DOHH2 (cell line): ENCODE data around the gene GPHN.

Experiments used
- H3F3A ChIP-seq: fragments of 200-600 bp; sonication (generic), shearing (Covaris generic); 2 replicates; pipeline ENCODE4 v1.6.0; 2016; ENCODE audit warnings: antibody characterized with exemption, mild to moderate bottlenecking; ENCODE audit not compliant: control insufficient read depth, insufficient read depth
- H3K27ac ChIP-seq: fragments of 200-600 bp; sonication (generic); 2 replicates; pipeline ENCODE4 v1.5.1; 2014; ENCODE audit warnings: low read depth, mild to moderate bottlenecking, low read length, moderate library complexity
- H3K27me3 ChIP-seq: fragments of 200-600 bp; sonication (generic); 2 replicates; pipeline ENCODE4 v1.6.1; 2014; ENCODE audit warnings: mild to moderate bottlenecking, low read length, mixed read lengths; ENCODE audit not compliant: control insufficient read depth
- H3K36me3 ChIP-seq: fragments of 200-600 bp; sonication (generic); 2 replicates; pipeline ENCODE4 v1.6.1; 2014; ENCODE audit warnings: mild to moderate bottlenecking, low read length, moderate library complexity, mixed read lengths; ENCODE audit not compliant: control insufficient read depth
- H3K4me1 ChIP-seq: fragments of 200-600 bp; sonication (generic); 2 replicates; pipeline ENCODE4 v1.6.1; 2014; ENCODE audit warnings: mild to moderate bottlenecking, low read length, mixed read lengths; ENCODE audit not compliant: control insufficient read depth
- H3K4me2 ChIP-seq: fragments of 200-600 bp; sonication (generic); 2 replicates; pipeline ENCODE4 v1.6.0; 2014; ENCODE audit warnings: mild to moderate bottlenecking, low read length, moderate library complexity
- H3K4me3 ChIP-seq: fragments of 200-600 bp; sonication (generic); 2 replicates; pipeline ENCODE4 v1.5.1; 2014; ENCODE audit warnings: mild to moderate bottlenecking, low read length, mixed read lengths
- H3K79me2 ChIP-seq: fragments of 200-600 bp; sonication (generic); 2 replicates; pipeline ENCODE4 v1.6.1; 2014; ENCODE audit warnings: mild to moderate bottlenecking, low read length, mixed read lengths; ENCODE audit not compliant: control insufficient read depth
- H3K9me2 ChIP-seq: fragments of 200-600 bp; sonication (generic); replicated peaks from 2 replicates; pipeline ENCODE4 v1.6.1; 2014; ENCODE audit warnings: mild to moderate bottlenecking, low read length, mixed read lengths; ENCODE audit not compliant: control insufficient read depth
- H3K9me3 ChIP-seq: fragments of 200-600 bp; sonication (generic); 2 replicates; pipeline ENCODE4 v1.6.1; 2014; ENCODE audit warnings: antibody characterized with exemption, low read length, mixed read lengths; ENCODE audit not compliant: control insufficient read depth, insufficient read depth
- H4K20me1 ChIP-seq: fragments of 200-600 bp; sonication (generic); 2 replicates; pipeline ENCODE4 v1.6.0; 2014; ENCODE audit warnings: low read depth, mild to moderate bottlenecking, antibody characterized with exemption, low read length, moderate library complexity; ENCODE audit not compliant: control insufficient read depth, insufficient read depth
- EZH2phosphoT487 ChIP-seq: fragments of 200-600 bp; sonication (generic); IDR thresholded peaks from 2 replicates; pipeline ENCODE4 v1.6.1; 2017; ENCODE audit warnings: borderline replicate concordance, mild to moderate bottlenecking, antibody characterized with exemption, low read length, moderate library complexity, mixed read lengths
- TF ChIP-seq, protein P1 (sequence below): fragments of 200-600 bp; sonication (generic); IDR thresholded peaks from one replicate; pipeline ENCODE4 v1.5.1; 2014; ENCODE audit warnings: antibody characterized with exemption, mild to moderate bottlenecking, low read depth, low read length; ENCODE audit not compliant: poor library complexity, severe bottlenecking

The GPHN gene

DNA sequence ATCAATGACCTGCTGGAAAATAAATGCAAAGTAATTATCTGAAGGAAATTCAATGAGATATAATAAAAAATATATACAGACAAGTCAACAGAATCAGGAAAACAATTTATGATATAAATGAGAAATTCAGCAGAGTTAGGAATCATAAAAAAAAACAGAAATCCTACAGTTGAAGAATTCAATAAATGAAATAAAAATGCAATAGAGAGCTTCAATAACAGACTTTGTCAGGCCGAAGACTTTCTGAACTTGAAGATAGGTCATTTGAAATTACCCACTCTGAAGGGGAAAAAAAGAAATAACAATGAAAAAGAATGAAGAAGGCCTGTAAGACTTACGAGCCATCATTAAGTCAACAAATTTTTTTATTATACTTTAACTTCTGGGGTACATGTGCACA is 665.8 kb downstream of the GPHN start:
- Histone ChIP-seq H3K27me3 (no peaks in the 10 kb centered on the region), H3F3A (no peaks in the 10 kb centered on the region), H3K9me3 (peaks cover 3% of the 10 kb centered on the region; the same call in 1 of the 2 replicates), H3K4me3 (no peak overlapping the region), H3K27ac (no peak overlapping the region), H3K79me2 (no peaks in the 10 kb centered on the region), H4K20me1 (no peaks in the 10 kb centered on the region), H3K9me2 (no peaks in the 10 kb centered on the region), H3K36me3 (no peaks in the 10 kb centered on the region; the same call in 1 of the 2 replicates), H3K4me1 (no peaks in the 10 kb centered on the region), H3K4me2 (no peak overlapping the region)
- TF ChIP-seq, protein P1, sequence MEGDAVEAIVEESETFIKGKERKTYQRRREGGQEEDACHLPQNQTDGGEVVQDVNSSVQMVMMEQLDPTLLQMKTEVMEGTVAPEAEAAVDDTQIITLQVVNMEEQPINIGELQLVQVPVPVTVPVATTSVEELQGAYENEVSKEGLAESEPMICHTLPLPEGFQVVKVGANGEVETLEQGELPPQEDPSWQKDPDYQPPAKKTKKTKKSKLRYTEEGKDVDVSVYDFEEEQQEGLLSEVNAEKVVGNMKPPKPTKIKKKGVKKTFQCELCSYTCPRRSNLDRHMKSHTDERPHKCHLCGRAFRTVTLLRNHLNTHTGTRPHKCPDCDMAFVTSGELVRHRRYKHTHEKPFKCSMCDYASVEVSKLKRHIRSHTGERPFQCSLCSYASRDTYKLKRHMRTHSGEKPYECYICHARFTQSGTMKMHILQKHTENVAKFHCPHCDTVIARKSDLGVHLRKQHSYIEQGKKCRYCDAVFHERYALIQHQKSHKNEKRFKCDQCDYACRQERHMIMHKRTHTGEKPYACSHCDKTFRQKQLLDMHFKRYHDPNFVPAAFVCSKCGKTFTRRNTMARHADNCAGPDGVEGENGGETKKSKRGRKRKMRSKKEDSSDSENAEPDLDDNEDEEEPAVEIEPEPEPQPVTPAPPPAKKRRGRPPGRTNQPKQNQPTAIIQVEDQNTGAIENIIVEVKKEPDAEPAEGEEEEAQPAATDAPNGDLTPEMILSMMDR: no peak
- TF ChIP-seq EZH2phosphoT487: no peak

DNA sequence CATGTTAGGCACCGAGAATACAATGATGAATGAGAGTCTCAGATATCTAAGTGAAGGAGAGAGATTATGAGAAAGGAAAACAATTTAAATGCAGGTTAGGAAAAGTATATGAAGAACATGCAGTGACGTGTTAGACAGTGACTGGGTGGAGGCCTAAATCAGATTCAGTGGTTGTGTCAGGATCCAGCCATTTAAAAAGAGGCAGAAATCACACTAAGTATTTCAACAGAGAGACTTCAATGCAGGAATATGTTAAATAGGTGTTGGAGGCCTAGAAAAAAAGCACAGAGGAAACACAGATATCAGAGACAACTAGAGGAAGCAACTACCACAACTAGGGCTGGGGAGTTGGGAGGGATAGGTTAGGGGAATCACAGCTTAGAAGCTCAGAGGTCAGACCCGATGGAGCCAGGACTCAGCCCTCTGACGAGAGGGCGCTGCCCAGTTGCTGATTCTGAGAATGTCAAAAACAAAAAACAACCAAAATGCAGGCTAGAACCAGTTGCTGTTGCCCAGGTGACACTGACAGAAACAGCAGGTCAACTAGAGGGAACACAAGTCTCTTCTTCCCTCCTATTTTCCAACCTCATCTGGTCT is 678.3 kb downstream of the GPHN start:
- TF ChIP-seq, protein P1: no peak
- no peak for TF ChIP-seq EZH2phosphoT487
- Histone ChIP-seq H3K79me2 (no peaks in the 10 kb centered on the region), H3K9me3 (no peaks in the 10 kb centered on the region), H4K20me1 (no peaks in the 10 kb centered on the region), H3K9me2 (no peaks in the 10 kb centered on the region), H3K4me2 (no peak overlapping the region), H3K4me3 (no peak overlapping the region), H3K36me3 (no peaks in the 10 kb centered on the region), H3F3A (no peaks in the 10 kb centered on the region), H3K27ac (no peak overlapping the region), H3K27me3 (no peaks in the 10 kb centered on the region), H3K4me1 (0 out of 2 replicates have a peak, but pooled peaks cover 4% of the 10 kb centered on the region)

DNA sequence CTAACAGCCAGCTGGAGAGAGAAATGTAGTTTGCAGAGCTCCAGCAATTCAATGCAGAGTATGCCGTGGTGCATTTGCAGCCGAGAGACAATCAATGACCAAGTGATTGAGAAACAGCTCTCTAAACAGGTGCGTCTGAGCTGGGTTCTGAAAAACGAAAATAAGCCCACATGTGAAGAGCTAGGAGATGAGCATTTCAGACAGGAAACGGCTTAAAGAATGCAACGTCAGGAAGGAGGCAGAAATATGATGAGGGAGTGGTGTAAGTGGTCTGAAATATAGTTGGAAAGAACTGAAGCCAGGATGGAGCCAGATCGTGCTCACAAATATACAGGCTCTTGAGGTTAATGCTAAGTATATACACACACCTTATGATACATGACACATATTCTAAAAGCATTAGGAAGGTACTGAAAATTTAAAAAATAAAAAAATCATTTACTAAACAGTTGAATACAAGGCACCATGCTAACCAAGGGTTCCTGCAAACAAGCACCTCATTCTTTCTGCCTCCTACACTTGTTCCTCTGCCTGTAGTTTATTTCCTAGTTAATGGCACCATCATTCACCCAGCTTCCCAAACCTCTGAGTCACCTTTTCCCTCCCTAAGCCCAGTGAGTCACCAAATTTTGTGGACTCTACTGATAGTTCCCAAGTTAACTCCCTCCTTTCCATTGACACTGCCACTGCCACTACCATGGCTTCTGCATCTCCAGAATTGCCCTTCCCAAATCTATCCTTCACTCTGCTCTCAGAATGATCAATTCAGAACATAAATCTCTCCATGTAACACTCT is 679.0 kb downstream of the GPHN start:
- Histone ChIP-seq H3K9me3 (no peaks in the 10 kb centered on the region), H3K4me2 (no peak overlapping the region), H3K4me1 (0 out of 2 replicates have a peak, but pooled peaks cover 4% of the 10 kb centered on the region), H4K20me1 (no peaks in the 10 kb centered on the region), H3K79me2 (no peaks in the 10 kb centered on the region), H3K36me3 (no peaks in the 10 kb centered on the region), H3K4me3 (no peak overlapping the region), H3K9me2 (no peaks in the 10 kb centered on the region), H3F3A (no peaks in the 10 kb centered on the region), H3K27me3 (no peaks in the 10 kb centered on the region), H3K27ac (no peak overlapping the region)
- TF ChIP-seq, protein P1: no peak
- TF ChIP-seq EZH2phosphoT487: no peak
